AG04449 (cell line): Measurements from ENCODE around the gene SKP1.
A peak's percentile ranks its signal among the peaks of the same experiment; 100 is the strongest.

Experiments used
- CTCF ChIA-PET: fragments of 350-600 bp; formaldehyde crosslinking; extraction: SDS; loops from one replicate; lab custom pipeline; 2021; ENCODE audit warnings: antibody characterized with exemption; lab: Yijun Ruan, JAX
- POLR2A ChIA-PET: fragments of 400-600, 350-600 bp; formaldehyde crosslinking; extraction: SDS; loops from one replicate; lab custom pipeline; 2020; ENCODE audit warnings: antibody characterized with exemption, inconsistent platforms; lab: Yijun Ruan, JAX
- DNase-seq: peaks from one replicate; pipeline ENCODE4 v3.0.0-alpha.2; 2010; ENCODE audit warnings: low read depth, low spot score
- H3K4me3 ChIP-seq: 2 replicates; pipeline ENCODE4 v1.5.1; 2011; ENCODE audit warnings: low read depth, mild to moderate bottlenecking, control low read depth, low read length
- TF ChIP-seq, protein P1 (sequence below): IDR thresholded peaks from one replicate; pipeline ENCODE4 v1.5.1; 2011; ENCODE audit warnings: mild to moderate bottlenecking, moderate library complexity, low read length, control low read depth, inconsistent platforms; ENCODE audit not compliant: insufficient read depth; ENCODE audit errors: missing control alignments

The SKP1 gene

DNA sequence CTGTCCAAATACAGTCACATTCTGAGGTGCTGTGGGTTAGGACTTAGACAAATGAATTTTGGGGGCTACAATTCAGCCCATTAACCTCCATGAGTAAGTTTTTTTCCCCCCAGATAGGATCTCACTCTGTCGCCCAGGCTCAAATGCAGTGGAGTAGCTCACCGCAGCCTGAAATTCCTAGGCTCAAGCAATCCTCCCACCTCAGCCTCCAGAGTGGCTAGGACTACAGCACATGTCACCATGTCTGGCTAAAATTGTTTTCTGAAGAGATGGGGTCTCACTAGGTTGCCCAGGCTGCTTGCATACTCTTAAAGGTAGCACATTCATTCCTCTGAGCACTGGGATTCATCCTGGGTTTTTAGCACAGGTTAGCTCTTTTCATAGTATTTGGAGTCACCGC, 26.9 kb upstream of the SKP1 start:
- ChIA-PET POLR2A (no interaction called here), CTCF (interaction anchor here (1.1 to 9.4 kb wide), 3 partner anchors 12 to 164 kb away, joined by 3 to 105 read pairs (median 3); no protein-coding TSS in a partner anchor)
- no peak overlapping the region for H3K4me3 ChIP-seq
- TF ChIP-seq, protein P1, sequence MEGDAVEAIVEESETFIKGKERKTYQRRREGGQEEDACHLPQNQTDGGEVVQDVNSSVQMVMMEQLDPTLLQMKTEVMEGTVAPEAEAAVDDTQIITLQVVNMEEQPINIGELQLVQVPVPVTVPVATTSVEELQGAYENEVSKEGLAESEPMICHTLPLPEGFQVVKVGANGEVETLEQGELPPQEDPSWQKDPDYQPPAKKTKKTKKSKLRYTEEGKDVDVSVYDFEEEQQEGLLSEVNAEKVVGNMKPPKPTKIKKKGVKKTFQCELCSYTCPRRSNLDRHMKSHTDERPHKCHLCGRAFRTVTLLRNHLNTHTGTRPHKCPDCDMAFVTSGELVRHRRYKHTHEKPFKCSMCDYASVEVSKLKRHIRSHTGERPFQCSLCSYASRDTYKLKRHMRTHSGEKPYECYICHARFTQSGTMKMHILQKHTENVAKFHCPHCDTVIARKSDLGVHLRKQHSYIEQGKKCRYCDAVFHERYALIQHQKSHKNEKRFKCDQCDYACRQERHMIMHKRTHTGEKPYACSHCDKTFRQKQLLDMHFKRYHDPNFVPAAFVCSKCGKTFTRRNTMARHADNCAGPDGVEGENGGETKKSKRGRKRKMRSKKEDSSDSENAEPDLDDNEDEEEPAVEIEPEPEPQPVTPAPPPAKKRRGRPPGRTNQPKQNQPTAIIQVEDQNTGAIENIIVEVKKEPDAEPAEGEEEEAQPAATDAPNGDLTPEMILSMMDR = no peak
- DNase-seq = no peak

DNA sequence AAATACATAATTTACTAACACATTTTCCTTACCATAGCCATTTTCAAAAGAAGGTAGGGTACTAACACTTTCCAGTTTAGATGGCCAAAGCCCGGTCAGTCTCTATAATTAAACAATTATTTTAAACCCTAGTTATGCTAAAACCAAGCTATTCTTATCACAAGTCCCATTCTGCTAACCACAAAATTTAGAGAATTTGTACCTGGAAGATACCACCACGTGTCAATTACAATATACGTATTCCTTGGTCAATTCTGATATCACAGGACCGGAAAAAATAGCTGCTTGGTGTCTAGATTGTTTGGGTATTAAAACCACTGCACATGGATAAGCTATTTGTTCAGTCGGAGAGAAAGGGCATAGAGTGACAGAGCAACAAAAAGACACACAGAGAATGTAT, 18.9 kb upstream of the SKP1 start:
- DNase-seq = no peak
- TF ChIP-seq, protein P1 = no peak
- ChIA-PET POLR2A (no interaction called here), CTCF (interaction anchor here (2.0 to 4.6 kb wide), 3 partner anchors 12 to 93 kb away, joined by 5 to 58 read pairs (median 14); no protein-coding TSS in a partner anchor)
- H3K4me3 ChIP-seq = no peak overlapping the region

DNA sequence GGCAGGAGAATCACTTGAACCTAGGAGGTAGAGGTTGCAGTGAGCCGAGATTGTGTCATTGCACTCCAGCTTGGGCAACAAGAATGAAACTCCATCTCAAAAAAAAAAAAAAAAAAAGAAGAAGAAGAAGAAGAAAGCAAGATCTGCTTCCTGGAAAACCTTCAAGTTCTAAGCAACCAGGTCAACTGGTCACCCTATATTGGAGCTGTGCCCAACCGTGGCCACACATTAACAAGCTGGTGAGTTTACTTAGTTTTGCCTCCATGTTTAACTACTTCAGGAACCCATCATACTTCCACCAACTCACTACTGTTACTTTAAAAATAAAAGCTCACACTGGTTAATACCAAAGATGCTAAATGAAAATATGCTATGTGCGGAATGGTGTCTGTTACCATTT, 12.3 kb upstream of the SKP1 start:
- TF ChIP-seq, protein P1 = no peak
- POLR2A ChIA-PET = no interaction called here
- CTCF ChIA-PET = interaction anchor here (0.7 to 15.7 kb wide), 8 partner anchors 12 to 398 kb away, joined by 3 to 440 read pairs (median 5); partner anchors contain the start of gene SKP1
- DNase-seq = no peak
- H3K4me3 ChIP-seq = no peak overlapping the region

DNA sequence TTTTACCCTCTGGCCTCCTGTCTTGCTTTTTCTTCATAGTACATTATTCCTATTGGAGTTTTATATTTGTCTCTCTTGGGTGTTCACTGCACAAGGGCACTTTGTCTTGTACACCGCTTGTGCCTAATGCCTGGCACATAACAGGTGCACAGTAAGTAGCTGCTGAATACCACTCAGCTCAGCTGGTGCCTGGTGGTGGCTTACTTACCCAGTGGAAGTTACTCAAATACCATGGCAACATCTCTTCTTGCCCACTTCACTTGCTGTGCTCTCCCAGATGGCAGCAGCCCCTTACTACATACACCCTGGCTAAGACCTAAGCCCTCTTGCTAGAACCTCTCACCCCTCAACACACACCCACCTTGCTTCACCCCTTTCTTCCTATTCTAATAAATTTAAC, 11.3 kb upstream of the SKP1 start:
- TF ChIP-seq, protein P1 = no peak
- DNase-seq = no peak
- CTCF ChIA-PET = interaction anchor here (0.8 to 15.7 kb wide), 6 partner anchors 11 to 399 kb away, joined by 3 to 440 read pairs (median 18); partner anchors contain the start of gene SKP1
- POLR2A ChIA-PET = interaction anchor here (0.6 to 2.0 kb wide), 3 partner anchors 10 to 23 kb away, joined by 3 to 4 read pairs (median 3); partner anchors contain the start of gene SKP1
- H3K4me3 ChIP-seq = no peak overlapping the region

DNA sequence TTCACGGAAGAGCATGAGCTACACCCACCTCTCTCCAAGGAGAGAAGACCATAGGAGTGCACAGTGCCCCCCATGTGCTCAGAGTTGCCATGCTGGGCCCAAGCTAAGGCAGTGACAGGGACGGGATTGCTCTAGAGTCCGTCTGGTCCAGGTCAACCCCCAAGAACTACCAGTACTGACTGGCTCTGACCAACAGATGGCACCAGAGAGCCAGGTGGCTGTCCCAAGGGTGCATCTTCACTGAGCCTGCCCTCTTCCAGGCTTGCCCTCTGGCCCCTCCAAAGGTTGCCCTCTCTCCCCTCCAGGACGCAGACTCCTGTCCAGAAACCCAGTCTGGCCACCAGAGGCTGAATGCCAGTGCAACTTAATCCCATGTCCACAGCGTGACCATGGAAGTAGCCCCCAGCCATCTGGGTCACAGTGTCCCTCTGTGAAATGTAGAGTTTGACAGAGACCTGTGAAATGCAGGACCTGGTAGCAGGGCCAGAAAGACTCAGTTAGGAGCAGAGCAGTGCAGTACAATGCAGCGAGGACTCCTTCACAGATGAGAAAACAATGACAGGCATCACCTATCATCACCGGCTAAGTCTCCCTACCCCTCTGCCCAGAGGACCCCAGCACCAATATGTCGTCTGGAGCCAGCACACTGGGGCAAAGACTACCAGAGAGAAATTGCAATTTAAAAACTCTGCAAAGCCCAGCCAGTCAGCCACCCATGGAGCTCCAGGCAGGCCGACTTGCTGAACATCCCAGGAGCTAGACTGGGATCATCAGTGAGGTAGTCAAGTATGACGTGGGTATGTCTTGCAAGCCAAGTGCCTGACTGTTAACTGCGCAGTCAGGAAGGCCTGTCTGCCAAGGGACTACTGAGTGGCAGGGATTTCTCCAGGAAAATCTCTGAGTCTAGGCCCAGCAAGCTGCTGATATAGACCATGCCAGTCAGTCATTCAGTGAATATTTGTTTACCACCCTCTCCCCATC, 7.7 kb upstream of the SKP1 start:
- ChIA-PET CTCF (interaction anchor here (0.6 to 15.7 kb wide), 39 partner anchors 7 to 457 kb away, joined by 3 to 440 read pairs (median 4); partner anchors contain the start of gene SKP1), POLR2A (interaction anchor here (1.7 kb wide), 1 partner anchor 8 kb away, joined by 4 read pairs; the partner anchor contains the start of gene SKP1)
- TF ChIP-seq, protein P1 = peak; percentile 92
- DNase-seq = no peak
- H3K4me3 ChIP-seq = no peak overlapping the region
